ENCODE data around the gene SGCA. TPM values are rescaled to one million over a fixed set of nuclear protein-coding genes. Genes with fewer than 3 reads are reported as not detected.

SGCA gene
- total and polyA plus RNA-seq, 2 of the 13 experiments (the other 11 are each of a cell fraction or from before 2014, with no cell fraction given) = not detected

GRCh38 chr17:50149091-50149416 lies 16.8 kb upstream of the SGCA start (continued):
- TF ChIP-seq ZFP82 (CRISPR knock-in tag; IDR thresholded peaks at IDR 0.05; ENCODE audit: borderline replicate concordance) (no peak), WIZ (CRISPR knock-in tag; IDR thresholded peaks at IDR 0.05) (no peak)
- TF ChIP-seq, protein P1, sequence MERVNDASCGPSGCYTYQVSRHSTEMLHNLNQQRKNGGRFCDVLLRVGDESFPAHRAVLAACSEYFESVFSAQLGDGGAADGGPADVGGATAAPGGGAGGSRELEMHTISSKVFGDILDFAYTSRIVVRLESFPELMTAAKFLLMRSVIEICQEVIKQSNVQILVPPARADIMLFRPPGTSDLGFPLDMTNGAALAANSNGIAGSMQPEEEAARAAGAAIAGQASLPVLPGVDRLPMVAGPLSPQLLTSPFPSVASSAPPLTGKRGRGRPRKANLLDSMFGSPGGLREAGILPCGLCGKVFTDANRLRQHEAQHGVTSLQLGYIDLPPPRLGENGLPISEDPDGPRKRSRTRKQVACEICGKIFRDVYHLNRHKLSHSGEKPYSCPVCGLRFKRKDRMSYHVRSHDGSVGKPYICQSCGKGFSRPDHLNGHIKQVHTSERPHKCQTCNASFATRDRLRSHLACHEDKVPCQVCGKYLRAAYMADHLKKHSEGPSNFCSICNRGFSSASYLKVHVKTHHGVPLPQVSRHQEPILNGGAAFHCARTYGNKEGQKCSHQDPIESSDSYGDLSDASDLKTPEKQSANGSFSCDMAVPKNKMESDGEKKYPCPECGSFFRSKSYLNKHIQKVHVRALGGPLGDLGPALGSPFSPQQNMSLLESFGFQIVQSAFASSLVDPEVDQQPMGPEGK (CRISPR knock-in tag; IDR thresholded peaks at IDR 0.05) = peak; percentile 48; the same call in 1 of the 2 replicates

DNA sequence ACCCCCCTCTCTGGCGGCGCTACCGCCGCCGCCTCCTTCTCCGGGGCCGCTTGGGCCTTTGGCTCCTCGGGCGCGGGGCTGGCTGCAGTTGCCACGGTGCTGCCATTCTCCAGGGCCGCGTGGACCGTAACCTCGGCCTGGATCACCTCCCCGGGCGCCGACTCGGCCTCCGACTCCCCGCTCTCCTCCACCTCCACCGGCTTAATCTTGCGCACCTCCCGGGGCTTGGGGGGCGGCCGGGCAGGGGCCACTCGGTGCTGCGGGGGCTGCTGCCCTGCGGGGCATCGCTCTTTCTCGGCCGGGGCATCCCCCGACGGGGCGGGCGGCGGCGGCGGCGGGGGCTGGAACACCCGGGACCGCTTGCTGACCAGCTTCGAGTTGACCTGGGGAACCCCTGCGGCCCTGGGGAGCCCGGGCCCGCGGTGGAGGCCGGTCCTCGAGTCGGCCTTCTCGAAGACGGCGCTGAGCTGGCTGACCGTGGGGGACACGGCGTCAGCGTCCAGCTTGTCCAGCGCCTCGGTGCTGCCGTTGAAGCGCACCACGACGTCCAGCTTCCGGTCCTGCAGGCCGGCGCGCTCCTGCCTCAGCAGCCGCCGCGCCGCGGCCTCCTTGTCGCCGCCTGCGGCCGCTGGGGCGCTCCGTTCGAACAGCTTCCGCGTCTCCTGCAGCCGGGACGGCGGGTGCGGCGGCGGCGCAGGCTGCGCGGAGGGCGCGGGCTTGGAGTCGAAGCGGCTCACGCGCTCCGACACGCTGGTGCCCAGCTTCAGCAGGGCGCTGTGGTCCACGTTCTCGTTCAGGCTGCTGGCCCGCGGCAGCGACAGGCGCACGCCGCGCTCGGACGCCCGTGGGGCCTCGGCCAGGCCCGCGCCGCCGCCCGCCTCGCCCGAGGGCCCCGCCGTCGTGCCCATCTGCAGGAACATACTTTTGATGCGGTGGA lies 16.1 kb upstream of the SGCA start:
- Histone ChIP-seq H2AFZ (ENCODE audit: low read length) (no peak overlapping the region), H3K4me1 (ENCODE audit: insufficient read depth, low read length) (peaks cover 54% of the 10 kb centered on the region), H3K9ac (ENCODE audit: insufficient read depth, low read depth, low read length) (peak overlapping the region; percentile 83), H3K4me3 (replicated peaks in 1 of 3; ENCODE audit: insufficient read depth in 1 of 3, low read depth in 2 of 3, low read length in 3 of 3) (peak overlapping the region; percentile 70 to 86 (median 84)), H4K20me1 (ENCODE audit: insufficient read depth, low read length) (peaks cover 11% of the 10 kb centered on the region; the same call in 1 of the 2 replicates), H3K27ac (ENCODE audit: extremely low read length, insufficient read depth, low read length) (peak overlapping the region; percentile 95), H3K36me3 (replicated peaks in 1 of 2; ENCODE audit: control insufficient read depth in 1 of 2, insufficient read depth in 2 of 2, low read length in 2 of 2) (peaks cover 6 to 8% of the 10 kb centered on the region in 2 experiments; a peak in 4 of 5 replicates), H3K9me3 (ENCODE audit: low read length) (no peaks in the 10 kb centered on the region), H3K4me2 (ENCODE audit: low read depth, low read length) (peak overlapping the region; percentile 100), H3K79me2 (ENCODE audit: insufficient read depth, low read length) (peaks cover 25% of the 10 kb centered on the region), H3K27me3 (ENCODE audit: control insufficient read depth in 1 of 2, insufficient read depth in 2 of 2, low read length in 2 of 2) (no peaks in the 10 kb centered on the region; a peak in 2 of 5 replicates)
- intact Hi-C loops (cut with micrococcal nuclease; ENCODE audit: unreplicated experiment) (no loop called here), in situ Hi-C loops (cut with HindIII; ENCODE audit: extremely low pct_ligation_motif_present, low pct_unique_long_range_greater_than_20kb) (no loop called here)
- CTCF ChIA-PET (ENCODE audit: low intra/inter-chr PET ratio, low total read pairs) = interaction anchor here (1.5 kb wide), 1 partner anchor 56 kb away, joined by 3 read pairs; no protein-coding TSS in a partner anchor
- DNase-seq (ENCODE audit: low spot score) = no peak
- POLR2A ChIA-PET = interaction anchor here (0.9 to 2.0 kb wide), 3 partner anchors 26 to 55 kb away, joined by 3 to 8 read pairs (median 4); partner anchors contain the start of gene PDK2
- ATAC-seq = peak; percentile 6
- 3% methylated on average over 45 of the region's 123 CpGs for WGBS (ENCODE audit: low lambda C conversion rate)
- no peak for FAIRE-seq
- BruUV-seq (replicated peaks) = no TSS peak
- no peak for TF ChIP-seq SP1 (IDR thresholded peaks at IDR 0.05)
- no peak for TF ChIP-seq SP1 (CRISPR knock-in tag; IDR thresholded peaks at IDR 0.05)
- no peak; the same call in 1 of the 2 replicates for TF ChIP-seq BCL6 (CRISPR knock-in tag; IDR thresholded peaks at IDR 0.05)
- TF ChIP-seq CHD4 (IDR thresholded peaks at IDR 0.05; ENCODE audit: borderline replicate concordance, low read length) = no peak
- no peak; the same call in 1 of the 2 replicates for TF ChIP-seq SRY (CRISPR knock-in tag; IDR thresholded peaks at IDR 0.05)
- 0 out of 2 replicates have a peak, but pooled peaks have one; percentile 72 for TF ChIP-seq ZNF333 (CRISPR knock-in tag; IDR thresholded peaks at IDR 0.05; ENCODE audit: borderline replicate concordance)
- TF ChIP-seq SMAD3 (CRISPR knock-in tag; IDR thresholded peaks at IDR 0.05) = no peak
- no peak for TF ChIP-seq ZNF577 (CRISPR knock-in tag; IDR thresholded peaks at IDR 0.05; ENCODE audit: borderline replicate concordance, low read depth)
- TF ChIP-seq CENPX (CRISPR knock-in tag; IDR thresholded peaks at IDR 0.05) = no peak
- TF ChIP-seq ZNF619 (CRISPR knock-in tag; IDR thresholded peaks at IDR 0.05) = no peak
- no peak for TF ChIP-seq HHEX (CRISPR knock-in tag; IDR thresholded peaks at IDR 0.05)
- no peak for TF ChIP-seq FOXA1 (IDR thresholded peaks at IDR 0.05)
- TF ChIP-seq FOXA1 (CRISPR knock-in tag; IDR thresholded peaks at IDR 0.05) = no peak
- TF ChIP-seq, protein P2, sequence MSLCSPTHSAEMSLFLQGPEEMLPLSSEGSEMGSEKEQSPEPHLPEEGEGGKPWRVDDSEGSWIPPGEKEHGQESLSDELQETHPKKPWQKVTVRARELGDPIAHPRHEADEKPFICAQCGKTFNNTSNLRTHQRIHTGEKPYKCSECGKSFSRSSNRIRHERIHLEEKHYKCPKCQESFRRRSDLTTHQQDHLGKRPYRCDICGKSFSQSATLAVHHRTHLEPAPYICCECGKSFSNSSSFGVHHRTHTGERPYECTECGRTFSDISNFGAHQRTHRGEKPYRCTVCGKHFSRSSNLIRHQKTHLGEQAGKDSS (CRISPR knock-in tag; IDR thresholded peaks at IDR 0.05; ENCODE audit: borderline replicate concordance, low read depth) = peak; percentile 73
- peak; percentile 90 for TF ChIP-seq ZNF776 (CRISPR knock-in tag; IDR thresholded peaks at IDR 0.05)
- TF ChIP-seq NFATC3 (CRISPR knock-in tag; IDR thresholded peaks at IDR 0.05) = no peak
- no peak for TF ChIP-seq POGZ (CRISPR knock-in tag; IDR thresholded peaks at IDR 0.05)
- no peak for TF ChIP-seq PTBP1 (IDR thresholded peaks at IDR 0.05; ENCODE audit: low read depth, low read length, poor library complexity, severe bottlenecking)
- no peak for TF ChIP-seq ZNF530 (CRISPR knock-in tag; IDR thresholded peaks at IDR 0.05; ENCODE audit: low read depth)
- no peak for TF ChIP-seq ZNF24 (IDR thresholded peaks at IDR 0.05)
